IPS-NIHi7 (cell line): Measurements from ENCODE around the gene STX1A.
A peak's percentile ranks its signal among the peaks of the same experiment; 100 is the strongest.
"Not testable (repeated sequence)": the region's sequence is repeated elsewhere in the genome, so short reads cannot be mapped to it uniquely, and the experiment has no call there.

Source experiments
- DNase-seq: peaks from one replicate; pipeline ENCODE4 v3.0.0; 2012; ENCODE audit warnings: mixed read lengths; ENCODE audit errors: extremely low spot score

Gene STX1A

GRCh38 chr7:73736885-73737284 is 17.4 kb upstream of the STX1A start:
- DNase-seq = no peak

DNA sequence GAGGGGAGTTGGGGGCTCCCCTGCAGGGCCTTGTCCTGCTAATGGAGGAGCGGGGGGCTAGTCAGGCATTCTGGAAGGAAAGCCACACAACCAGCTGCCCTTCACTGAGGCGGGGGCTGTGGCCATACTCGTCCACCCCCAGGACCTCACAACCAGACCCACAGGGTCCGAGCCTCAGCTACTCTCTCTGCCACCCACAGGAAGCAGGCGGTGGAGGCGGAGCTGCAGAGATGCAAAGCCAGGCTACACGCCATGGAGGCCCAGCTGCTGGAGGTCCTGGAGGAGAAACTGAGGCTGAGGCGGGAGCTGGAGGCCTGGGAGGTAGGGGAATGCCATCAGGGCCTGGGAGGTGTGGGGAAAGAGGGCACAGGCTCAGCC is 16.0 kb upstream of the STX1A start:
- no peak for DNase-seq

- peak; percentile 84 for DNase-seq
Measured at GRCh38 chr7:73734619-73735527, 15.4 kb upstream of the STX1A start.

- DNase-seq = no peak
Measured at GRCh38 chr7:73732397-73732796, 12.9 kb upstream of the STX1A start.

DNA sequence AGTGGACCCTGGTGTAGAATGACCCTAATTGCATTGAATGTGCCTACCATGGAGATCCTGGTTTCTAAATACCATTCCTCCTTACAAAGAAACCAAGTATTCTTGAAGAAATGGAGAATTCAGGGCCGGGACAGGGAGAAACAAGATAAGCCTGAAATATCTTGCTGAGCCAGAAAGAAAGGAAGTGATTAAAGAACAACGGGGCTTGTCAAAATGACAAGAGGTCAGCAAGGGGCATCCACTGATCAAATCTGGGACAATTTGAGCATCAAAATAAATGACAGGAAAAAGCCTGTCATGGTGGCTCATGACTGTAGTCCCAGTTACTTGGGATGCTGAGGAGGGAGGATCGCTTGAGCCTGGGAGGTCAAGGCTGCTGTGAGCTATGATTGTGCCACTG is 11.0 kb upstream of the STX1A start:
- DNase-seq = no peak

- DNase-seq = no peak
Measured at GRCh38 chr7:73728551-73728950, 9.1 kb upstream of the STX1A start.

- no peak for DNase-seq
Measured at GRCh38 chr7:73727952-73728351, 8.5 kb upstream of the STX1A start.

- no peak for DNase-seq
Measured at GRCh38 chr7:73726083-73726466, 6.6 kb upstream of the STX1A start.

DNA sequence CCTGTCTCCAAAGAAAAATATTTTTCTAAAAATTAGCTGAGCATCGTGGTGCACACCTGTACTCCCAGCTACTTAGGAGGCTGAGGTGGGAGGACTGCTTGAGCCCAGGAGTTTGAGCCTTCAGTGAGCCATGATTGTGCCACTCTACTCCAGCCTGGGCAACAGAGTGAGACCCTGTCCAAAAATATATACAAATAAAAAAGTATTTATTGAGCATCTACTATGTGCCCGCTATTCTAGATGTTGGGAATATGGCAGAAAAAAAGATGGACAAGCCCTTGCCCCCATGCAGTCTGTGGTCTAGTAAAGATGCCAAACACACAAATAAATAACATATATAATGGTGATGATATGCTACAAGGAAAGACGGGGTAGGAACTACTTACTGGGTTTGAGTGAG is 4.3 kb upstream of the STX1A start:
- DNase-seq = no peak

- no peak for DNase-seq
Measured at GRCh38 chr7:73722785-73723184, 3.3 kb upstream of the STX1A start.

GRCh38 chr7:73722182-73722581 is 2.7 kb upstream of the STX1A start:
- DNase-seq = not testable (repeated sequence)

DNA sequence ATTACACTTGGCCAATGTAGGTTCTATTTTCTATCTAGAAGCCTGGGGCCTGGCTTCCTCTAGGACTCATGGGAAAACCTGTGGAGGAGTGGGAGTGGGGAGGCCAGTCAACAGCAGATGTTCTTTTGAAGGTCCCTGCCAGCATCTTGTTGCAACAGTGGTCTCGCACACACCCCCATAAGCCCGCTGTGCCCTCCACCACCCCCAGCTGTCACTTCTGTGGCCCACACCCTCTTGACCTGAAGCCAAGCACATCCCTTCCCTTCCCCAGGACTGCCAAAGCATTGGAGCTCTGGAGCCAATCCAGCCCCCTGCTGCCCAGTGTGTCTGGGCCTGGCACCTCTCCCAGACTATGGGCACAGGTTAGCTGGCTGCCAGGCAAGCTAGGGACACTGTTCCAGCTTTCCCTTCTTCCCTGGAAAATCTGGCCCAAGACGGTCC is 1.9 kb upstream of the STX1A start:
- DNase-seq = no peak

- not testable (repeated sequence) for DNase-seq
Measured at GRCh38 chr7:73720443-73720842, 974 bp upstream of the STX1A start.

GRCh38 chr7:73719806-73720169 is 319 bp upstream of the STX1A start:
- no peak for DNase-seq

DNA sequence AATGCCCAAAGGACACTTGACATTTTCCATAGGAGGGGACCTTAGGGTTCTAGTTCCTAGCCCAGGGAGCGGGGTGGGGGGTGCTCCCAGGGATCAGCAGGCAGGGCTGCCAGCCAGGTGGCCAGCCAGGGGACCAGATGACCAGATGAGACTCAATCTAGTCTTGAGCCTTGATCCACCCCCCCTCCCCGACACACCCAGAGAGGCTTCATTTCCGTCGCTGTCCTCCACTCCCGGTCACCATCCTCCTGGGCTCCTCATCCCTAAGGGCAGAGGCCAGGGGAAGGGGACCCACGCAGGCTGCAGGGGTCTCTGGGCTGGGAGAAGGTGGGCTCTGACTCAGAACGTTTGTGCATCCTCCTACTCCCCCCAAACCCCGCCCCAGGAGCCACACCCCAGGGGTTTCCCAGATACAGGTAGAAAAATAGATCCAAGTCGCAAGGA is 1.0 kb downstream of the STX1A start:
- DNase-seq = no peak

DNA sequence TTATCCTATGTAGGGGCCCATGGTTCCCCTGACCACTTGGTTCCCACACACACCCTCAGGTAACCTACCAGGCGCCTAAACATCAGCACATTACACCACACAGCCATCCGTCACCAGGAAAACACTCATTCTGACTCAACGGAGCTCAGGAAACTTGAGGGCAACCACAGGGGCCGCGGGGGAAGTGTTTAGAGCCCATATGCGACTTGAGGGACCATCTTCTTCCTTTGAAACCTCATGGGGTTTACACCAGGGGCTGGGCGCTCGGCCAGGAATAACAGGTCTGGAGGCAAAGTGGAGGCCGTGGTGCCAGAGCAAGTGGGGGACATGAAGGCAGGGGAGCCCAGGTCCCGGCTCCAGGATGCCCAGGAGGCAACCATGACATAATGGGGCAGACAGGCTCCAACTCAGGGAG is 1.5 kb downstream of the STX1A start:
- DNase-seq = no peak

GRCh38 chr7:73717025-73717807 is 2.3 kb downstream of the STX1A start:
- no peak for DNase-seq

DNA sequence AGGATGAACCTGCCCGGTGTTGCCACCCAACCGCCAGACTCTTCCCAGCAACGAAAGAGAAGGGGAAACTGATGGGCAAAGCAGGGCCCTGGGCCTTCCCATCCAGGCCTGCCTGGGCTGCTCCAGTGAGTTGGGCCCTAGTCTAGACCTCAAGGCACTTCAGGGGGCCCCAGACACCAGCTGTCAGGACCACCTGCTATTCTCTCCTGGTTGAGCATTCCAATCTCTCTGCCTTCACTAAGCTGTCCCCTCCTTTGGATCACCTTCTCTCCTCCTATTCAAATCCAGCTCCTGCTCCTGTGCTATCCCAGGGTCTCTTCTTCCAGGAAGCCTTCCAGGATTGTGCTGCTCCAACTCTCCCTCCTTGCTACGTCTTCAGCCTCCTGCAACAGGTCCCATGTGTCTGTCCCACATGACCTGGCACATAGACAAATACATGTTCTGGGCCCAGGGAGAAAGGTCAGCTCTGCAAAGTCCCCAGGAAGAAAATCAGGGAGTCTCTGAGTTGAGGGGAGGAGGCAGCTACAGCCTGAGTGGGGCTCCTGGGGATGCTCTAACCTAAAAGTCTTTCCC is 3.1 kb downstream of the STX1A start:
- DNase-seq = no peak

- DNase-seq = no peak
Measured at GRCh38 chr7:73715648-73716317, 3.7 kb downstream of the STX1A start.

GRCh38 chr7:73713319-73713718 is 6.2 kb downstream of the STX1A start:
- DNase-seq = not testable (repeated sequence)

DNA sequence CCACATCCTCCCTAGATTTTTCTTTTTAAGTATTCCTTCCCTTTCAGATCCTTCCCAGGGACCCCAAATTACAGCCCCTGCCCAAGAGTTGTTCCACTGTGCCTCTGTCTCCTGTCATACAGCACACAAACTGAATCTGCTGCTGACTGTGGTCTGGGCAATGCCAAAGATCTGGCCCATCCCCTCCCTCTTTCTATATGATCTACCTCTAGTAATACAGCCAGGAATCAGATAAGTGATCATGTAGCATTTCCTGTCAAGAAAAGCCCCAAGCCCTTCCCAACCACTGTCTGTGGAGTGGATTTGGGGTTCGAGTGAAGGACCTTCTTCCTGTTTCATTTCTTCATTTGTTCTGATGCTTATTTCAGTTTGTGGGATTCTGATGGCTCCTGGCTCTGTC is 6.7 kb downstream of the STX1A start:
- no peak for DNase-seq

GRCh38 chr7:73708961-73709549 is 10.4 kb downstream of the STX1A start:
- no peak for DNase-seq
